SK-N-SH (cell line): ENCODE data around the gene KDM4C. TPM values are rescaled to one million over a fixed set of nuclear protein-coding genes. Genes with fewer than 3 reads are reported as not detected.

Experiments used
- CTCF ChIA-PET: fragments of 300-600, 350-600 bp; formaldehyde crosslinking; extraction: SDS; loops from one replicate; lab custom pipeline; 2021; lab: Yijun Ruan, JAX
- POLR2A ChIA-PET: fragments of 350-600 bp; sonication (Branson Sonifier 250); formaldehyde crosslinking; extraction: SDS; loops from one replicate; lab custom pipeline; 2020; ENCODE audit warnings: antibody characterized with exemption, inconsistent platforms; lab: Yijun Ruan, JAX
- DNase-seq: peaks from one replicate; pipeline ENCODE4 v3.0.0; 2012
- H2AFZ ChIP-seq: fragments of 200-600 bp; sonication (generic); 2 replicates; pipeline ENCODE4 v1.8.1; 2016; ENCODE audit warnings: antibody characterized with exemption, mild to moderate bottlenecking, low read depth
- H3F3A ChIP-seq: fragments of 200-600 bp; sonication (generic); replicated peaks from 2 replicates; pipeline ENCODE3; 2016; ENCODE audit warnings: antibody characterized with exemption, mild to moderate bottlenecking; ENCODE audit not compliant: insufficient read depth
- H3K27ac ChIP-seq, 2 experiments: fragments of 200-500 bp in 1 of 2; fragments of 200-600 bp in 1 of 2; sonication (Bioruptor generic) in 1 of 2; sonication (generic), shearing (Covaris generic) in 1 of 2; 2 replicates each; pipeline versions ENCODE4 v1.5.1 to v1.6.1; 2014 to 2016; ENCODE audit warnings: low read depth in 2 of 2, inconsistent platforms in 1 of 2, low read length in 1 of 2, mild to moderate bottlenecking in 1 of 2, mixed read lengths in 1 of 2
- H3K27me3 ChIP-seq: fragments of 200-600 bp; sonication (generic), shearing (Covaris generic); 2 replicates; pipeline ENCODE4 v1.6.1; 2016; ENCODE audit warnings: mixed run types; ENCODE audit not compliant: insufficient read depth
- H3K36me3 ChIP-seq, 2 experiments: fragments of 200-500 bp in 1 of 2; fragments of 200-600 bp in 1 of 2; sonication (Bioruptor generic) in 1 of 2; sonication (generic) in 1 of 2; replicated peaks in 1 of 2; 2 replicates each; pipeline versions ENCODE3 to v1.5.1; 2014 to 2016; ENCODE audit warnings: low read length in 1 of 2, mild to moderate bottlenecking in 1 of 2; ENCODE audit not compliant: insufficient read depth in 2 of 2, control insufficient read depth in 1 of 2
- H3K4me1 ChIP-seq, 2 experiments: fragments of 200-500 bp in 1 of 2; fragments of 200-600 bp in 1 of 2; sonication (Bioruptor generic) in 1 of 2; sonication (generic), shearing (Covaris generic) in 1 of 2; 2 replicates each; pipeline versions ENCODE4 v1.5.1 to v1.6.1; 2014 to 2016; ENCODE audit warnings: low read depth in 1 of 2, low read length in 1 of 2, mixed run types in 1 of 2; ENCODE audit not compliant: insufficient read depth in 2 of 2, control insufficient read depth in 1 of 2
- H3K4me2 ChIP-seq: fragments of 200-600 bp; sonication (generic), shearing (Covaris generic); 2 replicates; pipeline ENCODE4 v1.6.1; 2017; ENCODE audit warnings: mixed run types
- H3K4me3 ChIP-seq, 2 experiments: fragments of 200-500 bp in 1 of 2; fragments of 200-600 bp in 1 of 2; sonication (Bioruptor generic) in 1 of 2; sonication (generic), shearing (Covaris generic) in 1 of 2; 2 replicates each; pipeline versions ENCODE4 v1.5.1 to v1.8.1; 2014 to 2016; ENCODE audit warnings: low read depth in 2 of 2, inconsistent platforms in 1 of 2, low read length in 1 of 2, mild to moderate bottlenecking in 1 of 2, mixed read lengths in 1 of 2, moderate library complexity in 1 of 2
- H3K79me2 ChIP-seq: fragments of 200-600 bp; sonication (generic); 2 replicates; pipeline ENCODE4 v1.8.1; 2017; ENCODE audit warnings: mild to moderate bottlenecking; ENCODE audit not compliant: insufficient read depth
- H3K9ac ChIP-seq: fragments of 200-600 bp; sonication (generic); 2 replicates; pipeline ENCODE4 v1.6.1; 2017; ENCODE audit warnings: mixed run types
- H3K9me2 ChIP-seq: fragments of 200-600 bp; sonication (generic); 2 replicates; pipeline ENCODE4 v1.6.1; 2017; ENCODE audit warnings: mixed run types
- H3K9me3 ChIP-seq: fragments of 200-600 bp; sonication (generic); 2 replicates; pipeline ENCODE4 v1.6.1; 2017; ENCODE audit warnings: mixed run types, mild to moderate bottlenecking, moderate library complexity
- H4K20me1 ChIP-seq: fragments of 200-600 bp; sonication (generic); 2 replicates; pipeline ENCODE4 v1.6.1; 2017; ENCODE audit warnings: mild to moderate bottlenecking, mixed run types; ENCODE audit not compliant: insufficient read depth
- CHD2 ChIP-seq: fragments of 150-350 bp; IDR thresholded peaks from 2 replicates; pipeline ENCODE4 v1.6.1; 2018; ENCODE audit warnings: low read length; ENCODE audit not compliant: partially characterized antibody
- ELF1 ChIP-seq: IDR thresholded peaks from 2 replicates; pipeline ENCODE4 v1.4.0; 2012
- EP300 ChIP-seq, 2 experiments: IDR thresholded peaks; 2 replicates each; pipeline versions ENCODE4 v1.4.0 to v1.6.1; 2012; ENCODE audit warnings: borderline replicate concordance in 1 of 2, low read depth in 1 of 2, low read length in 1 of 2
- FOXJ3 ChIP-seq: sonication (generic); formaldehyde crosslinking; IDR thresholded peaks from 2 replicates; pipeline ENCODE4 v1.5.1; 2020; ENCODE audit warnings: mild to moderate bottlenecking, missing genetic modification reagents
- JUND ChIP-seq: IDR thresholded peaks from 2 replicates; pipeline ENCODE4 v1.4.0; 2012
- MEF2A ChIP-seq: IDR thresholded peaks from 2 replicates; pipeline ENCODE4 v1.4.0; 2012; ENCODE audit warnings: low read depth, borderline replicate concordance
- NFIC ChIP-seq: IDR thresholded peaks from 2 replicates; pipeline ENCODE4 v1.4.0; 2012; ENCODE audit warnings: borderline replicate concordance
- NRF1 ChIP-seq: IDR thresholded peaks from 2 replicates; pipeline ENCODE4 v1.6.1; 2012; ENCODE audit warnings: low read depth, mild to moderate bottlenecking, low read length
- TAF1 ChIP-seq: IDR thresholded peaks from 2 replicates; pipeline ENCODE4 v1.6.1; 2012; ENCODE audit warnings: low read depth, mild to moderate bottlenecking, low read length, moderate library complexity, borderline replicate concordance
- WGBS: methylation state at CpG from one replicate; pipeline ENCODE4 v1.1.6; 2017; ENCODE audit warnings: low lambda C conversion rate; 5-methylcytosine and 5-hydroxymethylcytosine counted together
- polyA plus RNA-seq, 3 experiments: library from polyadenylated mRNA; depleted of rRNA; stranded (reverse); fragments of >200 nt; gene quantifications; 2 replicates each; pipeline ENCODE4 v1.2.3, GENCODE V29; 2012
- TF ChIP-seq, protein P1 (sequence below): IDR thresholded peaks from 2 replicates; pipeline ENCODE4 v1.4.0; 2012; ENCODE audit warnings: low read depth, borderline replicate concordance
- TF ChIP-seq, protein P2 (sequence below): IDR thresholded peaks from 2 replicates; pipeline ENCODE4 v1.6.1; 2012; ENCODE audit warnings: mild to moderate bottlenecking, low read depth, low read length, moderate library complexity
- TF ChIP-seq, protein P3 (sequence below): fragments of 150-350 bp; IDR thresholded peaks from 2 replicates; pipeline ENCODE4 v1.6.1; 2017; ENCODE audit warnings: antibody characterized with exemption, low read length, low read depth, borderline replicate concordance
- TF ChIP-seq, protein P4 (sequence below): fragments of 150-350 bp; IDR thresholded peaks from 2 replicates; pipeline ENCODE4 v1.6.1; 2016; ENCODE audit warnings: mild to moderate bottlenecking, low read depth, low read length

Gene KDM4C
- polyA plus RNA-seq, 1 of the 3 experiments (the other 2 are of a cell fraction): 9.4 TPM

DNA sequence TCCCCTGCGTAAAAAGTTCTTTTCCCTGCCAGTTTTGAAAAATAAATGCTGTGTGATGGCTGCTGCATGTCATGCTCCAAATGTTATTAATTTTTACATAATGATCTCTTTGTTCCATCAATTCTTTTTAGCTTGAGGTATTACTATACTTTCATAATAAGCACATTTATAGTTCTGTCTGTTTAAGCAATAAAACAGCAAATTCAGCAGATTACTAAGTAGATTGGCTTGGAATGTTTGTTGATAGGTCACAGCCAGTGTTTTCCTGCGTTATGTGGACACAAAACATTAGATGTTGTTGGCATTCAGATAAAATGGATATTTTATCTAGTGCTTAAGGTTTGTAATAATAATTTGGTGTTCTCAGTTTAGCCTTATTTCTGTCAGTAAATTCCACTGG, 242.0 kb downstream of the KDM4C start:
- 93% methylated on average over 2 of the region's 2 CpGs for WGBS
- H3K9me3 ChIP-seq: no peaks in the 10 kb centered on the region
- no peaks in the 10 kb centered on the region for H4K20me1 ChIP-seq
- no peak overlapping the region for H3K4me2 ChIP-seq
- peaks cover 0 to 5% of the 10 kb centered on the region in 2 experiments; a peak in 2 of 4 replicates for H3K4me1 ChIP-seq
- ChIA-PET POLR2A (no interaction called here), CTCF (no interaction called here)
- H3K27me3 ChIP-seq: no peaks in the 10 kb centered on the region
- H2AFZ ChIP-seq: no peak overlapping the region
- no peak overlapping the region for H3K9ac ChIP-seq
- TF ChIP-seq, protein P1, sequence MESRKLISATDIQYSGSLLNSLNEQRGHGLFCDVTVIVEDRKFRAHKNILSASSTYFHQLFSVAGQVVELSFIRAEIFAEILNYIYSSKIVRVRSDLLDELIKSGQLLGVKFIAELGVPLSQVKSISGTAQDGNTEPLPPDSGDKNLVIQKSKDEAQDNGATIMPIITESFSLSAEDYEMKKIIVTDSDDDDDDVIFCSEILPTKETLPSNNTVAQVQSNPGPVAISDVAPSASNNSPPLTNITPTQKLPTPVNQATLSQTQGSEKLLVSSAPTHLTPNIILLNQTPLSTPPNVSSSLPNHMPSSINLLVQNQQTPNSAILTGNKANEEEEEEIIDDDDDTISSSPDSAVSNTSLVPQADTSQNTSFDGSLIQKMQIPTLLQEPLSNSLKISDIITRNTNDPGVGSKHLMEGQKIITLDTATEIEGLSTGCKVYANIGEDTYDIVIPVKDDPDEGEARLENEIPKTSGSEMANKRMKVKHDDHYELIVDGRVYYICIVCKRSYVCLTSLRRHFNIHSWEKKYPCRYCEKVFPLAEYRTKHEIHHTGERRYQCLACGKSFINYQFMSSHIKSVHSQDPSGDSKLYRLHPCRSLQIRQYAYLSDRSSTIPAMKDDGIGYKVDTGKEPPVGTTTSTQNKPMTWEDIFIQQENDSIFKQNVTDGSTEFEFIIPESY: no peak
- no peak for TF ChIP-seq TAF1
- no peak for TF ChIP-seq JUND
- peaks cover 2 to 11% of the 10 kb centered on the region in 2 experiments for H3K36me3 ChIP-seq
- H3K27ac ChIP-seq: no peak overlapping the region
- DNase-seq: no peak
- no peaks in the 10 kb centered on the region for H3K79me2 ChIP-seq
- no peak overlapping the region for H3K4me3 ChIP-seq
- no peaks in the 10 kb centered on the region for H3F3A ChIP-seq
- H3K9me2 ChIP-seq: no peaks in the 10 kb centered on the region

DNA sequence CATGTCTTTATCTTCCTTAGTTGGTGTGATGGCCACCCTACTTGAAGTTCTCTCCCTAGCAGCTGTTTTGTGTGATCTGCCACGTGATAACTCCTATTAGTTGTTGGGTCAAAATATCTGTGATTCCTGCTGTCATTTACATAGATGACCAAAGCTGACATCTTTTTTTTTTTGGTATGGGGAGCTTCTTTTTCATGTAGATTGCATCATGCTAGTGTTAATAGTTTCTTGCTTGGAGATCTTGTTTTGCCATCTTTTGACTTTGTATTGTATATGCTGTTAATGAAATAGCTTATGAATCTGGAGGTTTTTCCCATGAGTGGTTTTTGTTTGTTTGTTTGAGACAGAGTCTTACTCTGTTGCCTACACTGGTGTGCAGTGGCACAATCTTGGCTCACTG, 243.8 kb downstream of the KDM4C start:
- no peak for DNase-seq
- Histone ChIP-seq H3K9ac (no peak overlapping the region), H3K9me3 (no peaks in the 10 kb centered on the region), H4K20me1 (no peaks in the 10 kb centered on the region), H3K4me2 (no peak overlapping the region), H2AFZ (no peak overlapping the region), H3K27me3 (no peaks in the 10 kb centered on the region), H3K4me3 (no peak overlapping the region), H3F3A (no peaks in the 10 kb centered on the region), H3K9me2 (no peaks in the 10 kb centered on the region), H3K4me1 (peaks cover 0 to 6% of the 10 kb centered on the region in 2 experiments; a peak in 2 of 4 replicates), H3K79me2 (no peaks in the 10 kb centered on the region), H3K36me3 (peaks cover 0 to 11% of the 10 kb centered on the region in 2 experiments), H3K27ac (no peak overlapping the region)
- 75% methylated on average over 1 of the region's 1 CpG for WGBS
- POLR2A ChIA-PET: no interaction called here
- TF ChIP-seq JUND (no peak), TAF1 (no peak), EP300 (IDR thresholded peaks at IDR 0.05; ENCODE audit: borderline replicate concordance in 1 of 2, low read depth in 1 of 2, low read length in 1 of 2) (no peak), FOXJ3 (CRISPR knock-in tag) (no peak), NFIC (no peak), ELF1 (no peak), CHD2 (no peak), NRF1 (no peak), MEF2A (no peak)
- TF ChIP-seq, protein P1: no peak
- TF ChIP-seq, protein P2, sequence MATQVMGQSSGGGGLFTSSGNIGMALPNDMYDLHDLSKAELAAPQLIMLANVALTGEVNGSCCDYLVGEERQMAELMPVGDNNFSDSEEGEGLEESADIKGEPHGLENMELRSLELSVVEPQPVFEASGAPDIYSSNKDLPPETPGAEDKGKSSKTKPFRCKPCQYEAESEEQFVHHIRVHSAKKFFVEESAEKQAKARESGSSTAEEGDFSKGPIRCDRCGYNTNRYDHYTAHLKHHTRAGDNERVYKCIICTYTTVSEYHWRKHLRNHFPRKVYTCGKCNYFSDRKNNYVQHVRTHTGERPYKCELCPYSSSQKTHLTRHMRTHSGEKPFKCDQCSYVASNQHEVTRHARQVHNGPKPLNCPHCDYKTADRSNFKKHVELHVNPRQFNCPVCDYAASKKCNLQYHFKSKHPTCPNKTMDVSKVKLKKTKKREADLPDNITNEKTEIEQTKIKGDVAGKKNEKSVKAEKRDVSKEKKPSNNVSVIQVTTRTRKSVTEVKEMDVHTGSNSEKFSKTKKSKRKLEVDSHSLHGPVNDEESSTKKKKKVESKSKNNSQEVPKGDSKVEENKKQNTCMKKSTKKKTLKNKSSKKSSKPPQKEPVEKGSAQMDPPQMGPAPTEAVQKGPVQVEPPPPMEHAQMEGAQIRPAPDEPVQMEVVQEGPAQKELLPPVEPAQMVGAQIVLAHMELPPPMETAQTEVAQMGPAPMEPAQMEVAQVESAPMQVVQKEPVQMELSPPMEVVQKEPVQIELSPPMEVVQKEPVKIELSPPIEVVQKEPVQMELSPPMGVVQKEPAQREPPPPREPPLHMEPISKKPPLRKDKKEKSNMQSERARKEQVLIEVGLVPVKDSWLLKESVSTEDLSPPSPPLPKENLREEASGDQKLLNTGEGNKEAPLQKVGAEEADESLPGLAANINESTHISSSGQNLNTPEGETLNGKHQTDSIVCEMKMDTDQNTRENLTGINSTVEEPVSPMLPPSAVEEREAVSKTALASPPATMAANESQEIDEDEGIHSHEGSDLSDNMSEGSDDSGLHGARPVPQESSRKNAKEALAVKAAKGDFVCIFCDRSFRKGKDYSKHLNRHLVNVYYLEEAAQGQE: no peak
- TF ChIP-seq, protein P3, sequence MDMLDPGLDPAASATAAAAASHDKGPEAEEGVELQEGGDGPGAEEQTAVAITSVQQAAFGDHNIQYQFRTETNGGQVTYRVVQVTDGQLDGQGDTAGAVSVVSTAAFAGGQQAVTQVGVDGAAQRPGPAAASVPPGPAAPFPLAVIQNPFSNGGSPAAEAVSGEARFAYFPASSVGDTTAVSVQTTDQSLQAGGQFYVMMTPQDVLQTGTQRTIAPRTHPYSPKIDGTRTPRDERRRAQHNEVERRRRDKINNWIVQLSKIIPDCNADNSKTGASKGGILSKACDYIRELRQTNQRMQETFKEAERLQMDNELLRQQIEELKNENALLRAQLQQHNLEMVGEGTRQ: no peak
- TF ChIP-seq, protein P4, sequence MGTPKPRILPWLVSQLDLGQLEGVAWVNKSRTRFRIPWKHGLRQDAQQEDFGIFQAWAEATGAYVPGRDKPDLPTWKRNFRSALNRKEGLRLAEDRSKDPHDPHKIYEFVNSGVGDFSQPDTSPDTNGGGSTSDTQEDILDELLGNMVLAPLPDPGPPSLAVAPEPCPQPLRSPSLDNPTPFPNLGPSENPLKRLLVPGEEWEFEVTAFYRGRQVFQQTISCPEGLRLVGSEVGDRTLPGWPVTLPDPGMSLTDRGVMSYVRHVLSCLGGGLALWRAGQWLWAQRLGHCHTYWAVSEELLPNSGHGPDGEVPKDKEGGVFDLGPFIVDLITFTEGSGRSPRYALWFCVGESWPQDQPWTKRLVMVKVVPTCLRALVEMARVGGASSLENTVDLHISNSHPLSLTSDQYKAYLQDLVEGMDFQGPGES: no peak
- CTCF ChIA-PET: no interaction called here
